Measurements from ENCODE around the gene BGN.
A peak's percentile ranks its signal among the peaks of the same experiment; 100 is the strongest.

Gene BGN

DNA sequence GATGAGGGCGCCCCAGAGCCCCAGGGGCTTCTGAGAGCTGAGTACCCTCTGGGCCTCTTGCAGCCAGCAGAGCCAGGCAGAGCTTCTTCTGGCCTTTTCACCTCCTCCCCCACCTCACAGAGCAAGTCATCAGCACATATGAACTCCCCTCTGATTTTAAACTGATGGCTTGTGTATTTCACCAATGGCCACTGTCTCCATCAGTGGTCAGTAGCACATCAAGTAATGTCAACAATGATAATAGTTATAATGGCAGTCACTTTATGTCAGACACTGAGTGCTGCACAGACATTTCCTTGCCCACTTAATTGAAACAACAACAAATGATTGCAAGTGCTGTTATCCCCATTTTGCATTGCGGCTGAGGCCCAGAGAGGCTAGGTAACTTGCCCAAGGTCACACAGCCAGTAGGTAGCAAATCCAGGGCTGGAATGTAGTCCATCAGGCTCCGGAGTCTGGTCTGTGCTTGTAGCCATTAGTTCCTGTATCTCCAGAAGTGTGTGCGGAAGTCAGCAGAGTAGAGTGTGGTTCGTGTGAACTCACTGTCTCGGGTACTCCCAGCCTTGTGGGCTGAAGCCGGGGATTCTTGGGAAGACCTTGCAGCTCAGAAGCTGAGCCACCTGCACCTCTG is 25.6 kb downstream of the BGN start:
- TF ChIP-seq PPARA (CRISPR knock-in tag; IDR thresholded peaks at IDR 0.05; ENCODE audit: borderline replicate concordance), result no peak
- no peak for TF ChIP-seq ARNTL (CRISPR knock-in tag; IDR thresholded peaks at IDR 0.05; ENCODE audit: borderline replicate concordance, low read depth)
- TF ChIP-seq, protein P1, sequence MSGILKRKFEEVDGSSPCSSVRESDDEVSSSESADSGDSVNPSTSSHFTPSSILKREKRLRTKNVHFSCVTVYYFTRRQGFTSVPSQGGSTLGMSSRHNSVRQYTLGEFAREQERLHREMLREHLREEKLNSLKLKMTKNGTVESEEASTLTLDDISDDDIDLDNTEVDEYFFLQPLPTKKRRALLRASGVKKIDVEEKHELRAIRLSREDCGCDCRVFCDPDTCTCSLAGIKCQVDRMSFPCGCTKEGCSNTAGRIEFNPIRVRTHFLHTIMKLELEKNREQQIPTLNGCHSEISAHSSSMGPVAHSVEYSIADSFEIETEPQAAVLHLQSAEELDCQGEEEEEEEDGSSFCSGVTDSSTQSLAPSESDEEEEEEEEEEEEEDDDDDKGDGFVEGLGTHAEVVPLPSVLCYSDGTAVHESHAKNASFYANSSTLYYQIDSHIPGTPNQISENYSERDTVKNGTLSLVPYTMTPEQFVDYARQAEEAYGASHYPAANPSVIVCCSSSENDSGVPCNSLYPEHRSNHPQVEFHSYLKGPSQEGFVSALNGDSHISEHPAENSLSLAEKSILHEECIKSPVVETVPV (CRISPR knock-in tag; IDR thresholded peaks at IDR 0.05), result no peak
- TF ChIP-seq ZNF8 (CRISPR knock-in tag; IDR thresholded peaks at IDR 0.05), result no peak
- no peak for TF ChIP-seq RARB (CRISPR knock-in tag; IDR thresholded peaks at IDR 0.05)
- TF ChIP-seq ZNF70 (CRISPR knock-in tag; IDR thresholded peaks at IDR 0.05), result no peak
- no peak for TF ChIP-seq TOX (CRISPR knock-in tag; IDR thresholded peaks at IDR 0.05; ENCODE audit: borderline replicate concordance)
- no peak for TF ChIP-seq ZFP3 (CRISPR knock-in tag; IDR thresholded peaks at IDR 0.05)
- no peak for TF ChIP-seq GLIS3 (CRISPR knock-in tag; IDR thresholded peaks at IDR 0.05)
- TF ChIP-seq ZNF565 (CRISPR knock-in tag; conservative IDR thresholded peaks at IDR 0.05; ENCODE audit: low read depth), result no peak
- TF ChIP-seq CSDC2 (CRISPR knock-in tag; IDR thresholded peaks at IDR 0.05), result no peak
- TF ChIP-seq ISL1 (CRISPR knock-in tag; IDR thresholded peaks at IDR 0.05), result no peak
- no peak for TF ChIP-seq TCF4 (CRISPR knock-in tag; IDR thresholded peaks at IDR 0.05; ENCODE audit: borderline replicate concordance)
- TF ChIP-seq, protein P2, sequence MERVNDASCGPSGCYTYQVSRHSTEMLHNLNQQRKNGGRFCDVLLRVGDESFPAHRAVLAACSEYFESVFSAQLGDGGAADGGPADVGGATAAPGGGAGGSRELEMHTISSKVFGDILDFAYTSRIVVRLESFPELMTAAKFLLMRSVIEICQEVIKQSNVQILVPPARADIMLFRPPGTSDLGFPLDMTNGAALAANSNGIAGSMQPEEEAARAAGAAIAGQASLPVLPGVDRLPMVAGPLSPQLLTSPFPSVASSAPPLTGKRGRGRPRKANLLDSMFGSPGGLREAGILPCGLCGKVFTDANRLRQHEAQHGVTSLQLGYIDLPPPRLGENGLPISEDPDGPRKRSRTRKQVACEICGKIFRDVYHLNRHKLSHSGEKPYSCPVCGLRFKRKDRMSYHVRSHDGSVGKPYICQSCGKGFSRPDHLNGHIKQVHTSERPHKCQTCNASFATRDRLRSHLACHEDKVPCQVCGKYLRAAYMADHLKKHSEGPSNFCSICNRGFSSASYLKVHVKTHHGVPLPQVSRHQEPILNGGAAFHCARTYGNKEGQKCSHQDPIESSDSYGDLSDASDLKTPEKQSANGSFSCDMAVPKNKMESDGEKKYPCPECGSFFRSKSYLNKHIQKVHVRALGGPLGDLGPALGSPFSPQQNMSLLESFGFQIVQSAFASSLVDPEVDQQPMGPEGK (CRISPR knock-in tag; IDR thresholded peaks at IDR 0.05; ENCODE audit: borderline replicate concordance), result no peak
- TF ChIP-seq ESRRG (CRISPR knock-in tag; IDR thresholded peaks at IDR 0.05), result no peak
- TF ChIP-seq BACH2 (CRISPR knock-in tag; IDR thresholded peaks at IDR 0.05; ENCODE audit: borderline replicate concordance), result no peak
- no peak for TF ChIP-seq ZC3H10 (CRISPR knock-in tag; IDR thresholded peaks at IDR 0.05)
- peak; percentile 10; the same call in 2 of the 3 replicates for ATAC-seq

DNA sequence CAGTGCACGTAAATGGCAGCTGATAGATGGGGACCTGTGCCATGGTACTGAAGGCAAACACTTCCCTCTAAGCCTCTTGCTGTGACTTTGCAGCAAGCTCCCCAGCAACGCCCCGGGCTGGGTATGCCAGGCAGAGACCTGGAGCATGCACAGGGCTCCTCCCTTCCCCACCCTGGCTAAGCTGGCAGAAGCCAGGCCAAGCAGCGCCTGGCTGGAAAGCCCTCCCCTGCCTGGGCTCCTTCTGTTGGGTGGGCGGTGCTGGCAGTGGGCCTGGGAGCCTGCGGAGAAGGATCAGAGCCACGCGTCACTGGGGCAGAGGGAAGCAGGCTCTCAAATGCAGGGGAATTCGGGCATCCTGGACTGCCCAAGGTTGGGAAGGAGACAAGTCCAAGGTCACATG is 26.3 kb downstream of the BGN start:
- TF ChIP-seq, protein P3, sequence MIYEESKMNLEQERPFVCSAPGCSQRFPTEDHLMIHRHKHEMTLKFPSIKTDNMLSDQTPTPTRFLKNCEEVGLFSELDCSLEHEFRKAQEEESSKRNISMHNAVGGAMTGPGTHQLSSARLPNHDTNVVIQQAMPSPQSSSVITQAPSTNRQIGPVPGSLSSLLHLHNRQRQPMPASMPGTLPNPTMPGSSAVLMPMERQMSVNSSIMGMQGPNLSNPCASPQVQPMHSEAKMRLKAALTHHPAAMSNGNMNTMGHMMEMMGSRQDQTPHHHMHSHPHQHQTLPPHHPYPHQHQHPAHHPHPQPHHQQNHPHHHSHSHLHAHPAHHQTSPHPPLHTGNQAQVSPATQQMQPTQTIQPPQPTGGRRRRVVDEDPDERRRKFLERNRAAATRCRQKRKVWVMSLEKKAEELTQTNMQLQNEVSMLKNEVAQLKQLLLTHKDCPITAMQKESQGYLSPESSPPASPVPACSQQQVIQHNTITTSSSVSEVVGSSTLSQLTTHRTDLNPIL (CRISPR knock-in tag; IDR thresholded peaks at IDR 0.05; ENCODE audit: low read depth), result no peak
- TF ChIP-seq ZFP3 (CRISPR knock-in tag; IDR thresholded peaks at IDR 0.05) (no peak), BACH2 (CRISPR knock-in tag; IDR thresholded peaks at IDR 0.05; ENCODE audit: borderline replicate concordance) (no peak), ISL1 (CRISPR knock-in tag; IDR thresholded peaks at IDR 0.05) (no peak), ARNTL (CRISPR knock-in tag; IDR thresholded peaks at IDR 0.05; ENCODE audit: borderline replicate concordance, low read depth) (no peak), ZNF70 (CRISPR knock-in tag; IDR thresholded peaks at IDR 0.05) (no peak), PPARA (CRISPR knock-in tag; IDR thresholded peaks at IDR 0.05; ENCODE audit: borderline replicate concordance) (no peak), TOX (CRISPR knock-in tag; IDR thresholded peaks at IDR 0.05; ENCODE audit: borderline replicate concordance) (no peak), RARB (CRISPR knock-in tag; IDR thresholded peaks at IDR 0.05) (no peak), TCF4 (CRISPR knock-in tag; IDR thresholded peaks at IDR 0.05; ENCODE audit: borderline replicate concordance) (no peak), ZFP30 (CRISPR knock-in tag; IDR thresholded peaks at IDR 0.05) (no peak), OSR1 (CRISPR knock-in tag; IDR thresholded peaks at IDR 0.05) (no peak), ZNF565 (CRISPR knock-in tag; conservative IDR thresholded peaks at IDR 0.05; ENCODE audit: low read depth) (no peak), CSDC2 (CRISPR knock-in tag; IDR thresholded peaks at IDR 0.05) (no peak), ZC3H10 (CRISPR knock-in tag; IDR thresholded peaks at IDR 0.05) (no peak)
- TF ChIP-seq, protein P1 (CRISPR knock-in tag; IDR thresholded peaks at IDR 0.05), result no peak
- TF ChIP-seq, protein P4, sequence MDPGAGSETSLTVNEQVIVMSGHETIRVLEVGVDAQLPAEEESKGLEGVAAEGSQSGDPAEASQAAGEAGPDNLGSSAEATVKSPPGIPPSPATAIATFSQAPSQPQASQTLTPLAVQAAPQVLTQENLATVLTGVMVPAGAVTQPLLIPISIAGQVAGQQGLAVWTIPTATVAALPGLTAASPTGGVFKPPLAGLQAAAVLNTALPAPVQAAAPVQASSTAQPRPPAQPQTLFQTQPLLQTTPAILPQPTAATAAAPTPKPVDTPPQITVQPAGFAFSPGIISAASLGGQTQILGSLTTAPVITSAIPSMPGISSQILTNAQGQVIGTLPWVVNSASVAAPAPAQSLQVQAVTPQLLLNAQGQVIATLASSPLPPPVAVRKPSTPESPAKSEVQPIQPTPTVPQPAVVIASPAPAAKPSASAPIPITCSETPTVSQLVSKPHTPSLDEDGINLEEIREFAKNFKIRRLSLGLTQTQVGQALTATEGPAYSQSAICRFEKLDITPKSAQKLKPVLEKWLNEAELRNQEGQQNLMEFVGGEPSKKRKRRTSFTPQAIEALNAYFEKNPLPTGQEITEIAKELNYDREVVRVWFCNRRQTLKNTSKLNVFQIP (CRISPR knock-in tag; IDR thresholded peaks at IDR 0.05; ENCODE audit: borderline replicate concordance, low read depth), result no peak
- TF ChIP-seq, protein P2 (CRISPR knock-in tag; IDR thresholded peaks at IDR 0.05; ENCODE audit: borderline replicate concordance), result no peak
- ATAC-seq, result peak; percentile 55

Data from SK-N-SH treated with all-trans-retinoic acid at 6 μM for 48 hours (cell line).